NCI-H524 (cell line): ENCODE data around the gene RGS12.

Experiments used
- DNase-seq, 2 experiments: peaks; one replicate each; lab custom pipeline; 2025; lab: John Stamatoyannopoulos, UW

Gene RGS12

GRCh38 chr4:3331511-3332394, 38.9 kb downstream of the RGS12 start:
- DNase-seq: no peak

GRCh38 chr4:3332498-3332897, 39.7 kb downstream of the RGS12 start:
- DNase-seq: no peak

GRCh38 chr4:3334316-3334715, 41.5 kb downstream of the RGS12 start:
- DNase-seq: no peak

GRCh38 chr4:3335385-3335784, 42.6 kb downstream of the RGS12 start:
- DNase-seq: peak in 1 of 2 experiments; percentile 55

GRCh38 chr4:3335982-3336381, 43.2 kb downstream of the RGS12 start:
- DNase-seq: no peak

- DNase-seq: no peak
Observed at GRCh38 chr4:3336382-3337356, 43.8 kb downstream of the RGS12 start.

- DNase-seq: no peak
Observed at GRCh38 chr4:3337357-3337732, 44.5 kb downstream of the RGS12 start.

- no peak for DNase-seq
Observed at GRCh38 chr4:3337811-3338210, 45.0 kb downstream of the RGS12 start.

- no peak for DNase-seq
Observed at GRCh38 chr4:3338321-3338838, 45.6 kb downstream of the RGS12 start.

- no peak for DNase-seq
Observed at GRCh38 chr4:3338976-3339531, 46.2 kb downstream of the RGS12 start.

- DNase-seq: no peak
Observed at GRCh38 chr4:3339577-3339976, 46.8 kb downstream of the RGS12 start.

- DNase-seq: peak in 1 of 2 experiments; percentile 39
Observed at GRCh38 chr4:3340038-3340699, 47.3 kb downstream of the RGS12 start.

- peak; percentile 71 to 88 for DNase-seq
Observed at GRCh38 chr4:3340700-3341083, 47.9 kb downstream of the RGS12 start.

GRCh38 chr4:3341760-3342159, 48.9 kb downstream of the RGS12 start:
- peak in 1 of 2 experiments; percentile 21 for DNase-seq

GRCh38 chr4:3342182-3342854, 49.5 kb downstream of the RGS12 start:
- peak in 1 of 2 experiments; percentile 18 for DNase-seq
